ENCODE results near the gene COA6.

Gene COA6

DNA sequence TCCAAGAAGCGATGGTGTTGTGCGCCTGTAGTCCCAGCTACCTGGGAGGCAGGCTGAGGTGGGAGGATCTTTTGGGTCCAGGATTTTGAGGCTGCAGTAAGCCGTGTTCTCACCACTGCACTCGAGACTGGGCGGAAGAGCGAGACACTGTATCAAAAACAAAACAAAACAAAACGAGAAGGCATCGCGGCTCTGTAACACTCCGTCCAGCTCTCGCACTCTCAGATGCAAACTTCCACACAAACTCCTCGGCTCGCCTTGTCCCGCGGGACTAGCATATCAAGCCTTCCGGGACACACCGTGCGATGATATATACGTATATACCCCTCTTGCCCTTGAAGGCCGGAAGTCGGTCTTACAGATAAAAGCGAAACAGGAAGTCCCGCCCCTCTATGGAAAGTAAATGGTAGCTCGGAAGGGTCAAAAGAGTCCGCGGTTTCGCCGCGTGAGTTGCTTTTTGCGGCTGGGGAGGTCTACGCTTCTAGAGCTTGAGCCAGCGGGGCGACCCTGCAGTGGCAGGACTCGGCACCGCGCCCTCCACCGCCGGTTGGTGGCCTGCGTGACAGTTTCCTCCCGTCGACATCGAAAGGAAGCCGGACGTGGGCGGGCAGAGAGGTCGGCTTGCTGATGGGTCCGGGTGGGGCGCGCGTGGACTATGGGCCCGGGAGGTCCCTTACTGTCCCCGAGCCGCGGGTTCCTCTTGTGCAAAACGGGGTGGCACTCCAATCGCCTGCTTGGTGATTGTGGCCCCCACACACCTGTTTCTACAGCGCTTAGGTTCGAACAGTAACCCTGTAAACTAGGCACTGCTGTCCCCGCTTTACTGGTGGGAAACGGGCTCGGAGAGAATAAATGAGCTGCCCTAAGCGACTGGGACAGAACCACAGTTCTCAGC is at the start of gene COA6:
TSS of gene COA6 (plus strand) at position 393 of the 895 bp plus-strand sequence. CDS start at position 404, 11 bp downstream.
- peak; percentile 98 for DNase-seq

DNA sequence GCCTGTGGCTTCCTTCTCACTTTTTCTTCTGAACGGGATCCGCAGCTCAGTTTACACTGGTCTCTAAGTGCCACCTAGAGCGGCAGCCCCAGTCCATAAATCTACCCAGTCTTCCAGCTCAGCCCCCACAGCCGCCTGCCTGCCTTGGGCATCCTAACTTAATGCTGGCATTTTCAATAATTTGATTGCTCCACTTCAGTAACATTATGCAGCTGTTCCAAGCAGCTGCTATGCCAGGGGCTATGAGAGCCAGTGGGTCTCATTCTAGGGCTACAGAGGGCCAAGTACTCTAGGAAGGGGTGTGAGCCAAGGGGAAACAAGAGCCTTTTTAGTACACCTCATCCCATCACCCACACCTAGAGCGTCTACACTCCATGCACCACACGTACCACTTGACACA is 48.4 kb upstream of the COA6 start:
- DNase-seq, result no peak

DNA sequence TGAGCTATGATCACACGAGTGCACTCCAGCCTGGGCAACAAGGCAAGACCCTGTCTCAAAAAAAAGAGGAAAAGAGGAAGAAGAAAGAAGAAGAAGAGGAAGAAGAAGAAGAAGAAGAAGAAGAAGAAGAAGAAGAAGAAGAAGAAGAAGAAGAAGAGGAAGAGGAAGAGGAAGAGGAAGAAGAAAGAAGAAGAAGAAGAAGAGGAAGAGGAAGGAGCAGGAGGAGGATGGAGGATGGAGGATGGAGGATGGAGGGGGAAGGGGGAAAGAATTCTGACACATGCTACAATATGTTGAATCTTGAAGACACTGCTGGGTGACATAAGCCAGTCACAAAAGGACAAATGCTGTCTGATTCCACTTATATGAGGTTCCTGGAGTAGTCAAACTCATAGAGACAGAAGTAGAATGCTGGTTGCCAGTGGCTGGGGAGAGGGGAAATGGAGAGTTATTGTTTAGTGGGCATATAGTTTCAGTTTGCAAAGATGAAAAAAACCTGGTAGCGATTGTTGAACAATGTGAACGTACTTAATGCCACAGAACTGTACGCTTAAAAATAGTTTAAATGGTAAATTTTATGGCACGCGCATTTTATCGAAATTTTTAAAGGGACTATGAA is 47.3 kb upstream of the COA6 start:
- DNase-seq, result no peak

- DNase-seq, result peak; percentile 46
Observed at GRCh38 chr1:234326497-234327366, 46.5 kb upstream of the COA6 start.

DNA sequence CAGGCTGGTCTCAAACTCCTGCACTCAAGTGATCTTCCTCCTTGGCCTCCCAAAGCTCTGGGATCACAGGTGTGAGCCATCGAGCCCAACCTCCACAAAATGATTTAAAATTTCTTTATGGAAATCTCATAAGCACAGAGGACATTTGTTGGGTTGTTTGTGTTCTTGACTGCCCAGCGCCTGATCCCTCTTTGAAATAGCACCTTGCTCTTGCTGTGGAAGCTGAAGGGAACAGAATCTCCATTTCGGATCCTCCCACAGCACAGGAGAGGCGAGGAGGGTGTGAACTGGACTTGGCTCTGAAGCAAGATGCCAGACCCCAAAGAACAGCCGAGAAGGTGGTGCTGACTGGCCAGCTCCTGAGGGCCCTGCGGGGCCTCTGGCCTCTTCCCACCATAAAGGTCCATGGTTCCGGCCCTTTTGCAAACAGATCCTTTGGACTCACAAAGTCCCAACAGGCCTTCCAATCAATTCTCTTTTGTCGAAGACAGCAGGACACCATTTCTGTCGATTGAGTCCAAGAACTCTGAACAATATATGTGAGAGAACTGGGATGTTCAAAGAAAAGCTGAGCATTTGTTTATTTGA is 45.6 kb upstream of the COA6 start:
- DNase-seq, result peak; percentile 7

- no peak for DNase-seq
Observed at GRCh38 chr1:234330843-234331215, 42.4 kb upstream of the COA6 start.

GRCh38 chr1:234331507-234331906 is 41.7 kb upstream of the COA6 start:
- DNase-seq, result no peak

DNA sequence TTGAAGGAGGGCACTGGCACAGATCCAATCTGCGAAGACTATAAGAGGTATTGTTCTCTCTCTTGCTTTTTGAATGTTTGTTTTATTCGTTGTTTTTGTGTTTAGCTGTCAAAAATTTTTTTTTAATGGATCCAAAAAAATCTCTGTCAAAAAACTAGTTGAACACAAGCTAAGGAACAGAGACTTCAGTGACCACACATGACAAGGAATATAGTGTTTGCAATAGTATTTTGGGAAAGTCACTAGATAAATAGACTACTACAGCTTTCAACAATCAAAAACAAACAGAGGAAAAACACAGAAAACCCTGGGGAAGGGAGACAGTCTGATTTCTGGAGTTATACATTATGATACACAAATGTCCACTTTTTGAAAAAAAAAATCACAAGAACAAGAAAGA is 36.9 kb upstream of the COA6 start:
- no peak for DNase-seq

- DNase-seq, result no peak
Observed at GRCh38 chr1:234337233-234337632, 36.0 kb upstream of the COA6 start.

- DNase-seq, result no peak
Observed at GRCh38 chr1:234340528-234340927, 32.7 kb upstream of the COA6 start.

- DNase-seq, result peak; percentile 81
Observed at GRCh38 chr1:234342774-234343173, 30.5 kb upstream of the COA6 start.

- no peak for DNase-seq
Observed at GRCh38 chr1:234345237-234345636, 28.0 kb upstream of the COA6 start.

GRCh38 chr1:234348964-234349363 is 24.3 kb upstream of the COA6 start:
- no peak for DNase-seq

GRCh38 chr1:234355782-234356510 is 17.3 kb upstream of the COA6 start:
- DNase-seq, result no peak

DNA sequence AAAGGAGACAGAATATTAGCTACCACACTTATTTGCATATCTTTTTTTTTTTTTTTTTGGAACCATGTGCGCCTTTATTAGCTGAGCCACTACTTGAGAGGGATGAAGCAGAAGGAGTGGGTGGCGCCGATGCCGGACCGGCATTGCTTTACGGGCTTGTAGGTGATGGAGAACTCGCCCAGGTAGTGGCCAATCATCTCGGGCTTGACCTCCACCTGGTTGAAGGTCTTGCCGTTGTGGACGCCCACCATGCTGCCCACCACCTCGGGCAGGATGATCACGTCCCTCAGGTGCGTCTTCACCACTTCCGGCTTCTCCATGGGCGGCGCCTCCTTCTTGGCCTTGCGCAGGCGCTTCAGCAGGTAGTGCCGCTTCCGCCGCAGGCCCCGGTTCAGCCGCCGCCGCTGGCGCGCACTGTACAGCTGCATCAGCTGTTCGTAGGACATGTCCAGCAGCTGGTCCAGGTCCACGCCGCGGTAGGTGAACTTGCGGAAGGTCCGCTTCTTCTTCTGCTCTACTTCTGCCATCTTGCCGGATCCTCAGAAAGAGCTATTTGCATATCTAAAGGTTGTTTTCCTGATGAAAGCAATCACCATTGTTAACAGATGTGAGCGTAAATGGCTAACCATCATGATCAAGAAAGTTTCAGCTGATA is 16.5 kb upstream of the COA6 start:
- DNase-seq, result peak; percentile 47

DNA sequence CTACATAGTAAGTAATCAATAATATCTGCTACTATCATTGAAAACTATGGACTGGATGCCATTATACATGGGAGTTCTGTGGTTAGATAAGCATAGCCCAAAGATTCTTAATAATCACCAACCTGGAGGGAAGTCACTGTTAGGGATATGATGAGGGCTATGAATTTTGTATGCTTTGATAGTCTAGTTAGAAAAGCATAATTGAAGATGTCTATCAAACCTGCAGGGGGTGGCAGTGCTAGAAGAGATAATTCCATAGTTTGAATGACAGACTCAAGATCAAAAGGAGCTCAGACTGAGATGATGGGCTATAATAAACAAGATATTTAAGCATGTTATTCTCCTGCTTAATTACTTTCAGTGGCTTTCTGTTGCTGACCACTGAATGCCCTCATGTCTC is 15.4 kb upstream of the COA6 start:
- peak; percentile 2 for DNase-seq

DNA sequence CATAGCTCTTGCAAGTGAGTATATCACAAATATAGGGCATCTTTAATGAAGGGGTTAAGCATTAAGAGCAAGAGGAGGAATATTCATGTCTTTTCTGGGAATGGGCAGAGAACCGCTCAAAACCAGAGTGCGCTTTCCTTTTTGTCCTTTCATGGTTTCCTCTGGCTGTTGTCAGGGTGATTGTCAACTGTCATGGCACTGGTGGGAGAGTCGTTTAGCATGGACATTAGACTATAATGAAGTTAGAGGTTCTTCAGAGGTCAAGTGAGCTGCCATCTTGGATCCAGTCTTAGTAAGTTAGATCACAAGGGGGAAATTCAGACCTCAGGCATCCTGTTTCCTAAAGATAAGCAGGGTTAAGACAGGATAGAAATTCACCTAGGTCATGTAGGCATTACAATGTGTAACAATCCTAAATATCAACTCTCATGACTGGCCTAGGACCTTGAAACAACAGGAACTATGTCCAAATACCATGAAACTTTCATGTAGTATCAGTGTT is 12.1 kb upstream of the COA6 start:
- DNase-seq, result no peak

DNA sequence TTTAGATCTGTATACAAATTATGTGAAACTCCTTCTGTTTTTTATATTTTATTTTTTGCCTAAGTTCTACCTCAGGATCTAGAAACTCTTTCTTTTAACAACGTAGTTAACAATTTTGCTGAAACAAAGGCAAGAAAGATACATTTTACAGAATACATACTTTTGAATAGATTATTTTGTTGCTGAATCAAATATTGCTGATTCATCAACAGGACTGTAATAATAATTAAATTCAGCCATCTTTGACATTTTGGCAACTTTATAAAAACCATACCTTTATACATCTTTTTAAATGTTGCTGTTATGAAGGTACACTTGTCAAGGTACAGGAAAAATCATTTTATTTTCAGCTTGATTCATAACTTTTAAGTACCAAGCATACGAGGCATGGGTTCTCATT is 10.7 kb upstream of the COA6 start:
- no peak for DNase-seq

GRCh38 chr1:234368320-234369032 is 4.8 kb upstream of the COA6 start:
- no peak for DNase-seq

GRCh38 chr1:234369033-234369430 is 4.2 kb upstream of the COA6 start:
- no peak for DNase-seq

GRCh38 chr1:234369784-234370183 is 3.5 kb upstream of the COA6 start:
- no peak for DNase-seq
